Measurements from ENCODE around the gene GRID1.

The GRID1 gene

GRCh38 chr10:86366033-86366901, at the start of gene GRID1:
TSS of gene GRID1 (minus strand) at chr10:86366795.
- DNase-seq (ENCODE audit: low read depth), result no peak

DNA sequence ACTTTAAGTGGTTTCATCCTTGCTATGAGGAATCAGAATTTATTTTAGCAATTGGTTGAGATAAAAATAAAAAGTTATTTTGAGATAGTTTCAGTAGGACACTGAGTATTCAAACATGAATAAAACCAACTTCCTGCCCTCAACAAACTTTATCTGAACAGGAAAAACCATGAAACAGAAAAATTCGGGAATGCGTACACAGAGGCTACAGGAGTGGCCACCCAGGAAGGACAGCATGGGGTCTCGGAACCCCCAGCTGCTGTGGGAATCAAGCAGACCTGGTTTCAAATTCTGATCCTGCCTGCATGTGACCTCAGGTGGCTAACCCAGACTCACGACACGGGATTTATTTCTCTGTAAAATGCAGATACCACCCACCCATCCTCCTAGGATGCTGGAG, 49.0 kb upstream of the GRID1 start:
- DNase-seq (ENCODE audit: low read depth), result no peak

DNA sequence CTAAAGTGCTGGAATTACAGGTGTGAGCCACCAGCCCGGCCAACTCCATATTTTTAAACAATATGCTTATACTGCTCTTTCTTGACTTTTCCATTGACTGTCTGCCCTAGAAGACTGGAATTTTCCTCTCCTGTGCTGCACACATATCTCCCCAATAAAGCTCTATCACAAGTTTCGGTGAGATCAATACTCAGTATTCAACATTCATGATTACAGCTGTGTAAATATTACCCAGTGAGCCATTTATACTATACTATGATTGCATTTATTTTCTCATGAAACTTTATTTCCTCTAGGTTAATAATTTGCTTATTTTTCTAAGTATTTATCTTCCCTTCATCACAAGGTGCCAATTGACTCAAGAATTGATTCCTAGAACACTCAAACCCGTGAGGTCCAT, 48.5 kb upstream of the GRID1 start:
- no peak for DNase-seq (ENCODE audit: low read depth)

DNA sequence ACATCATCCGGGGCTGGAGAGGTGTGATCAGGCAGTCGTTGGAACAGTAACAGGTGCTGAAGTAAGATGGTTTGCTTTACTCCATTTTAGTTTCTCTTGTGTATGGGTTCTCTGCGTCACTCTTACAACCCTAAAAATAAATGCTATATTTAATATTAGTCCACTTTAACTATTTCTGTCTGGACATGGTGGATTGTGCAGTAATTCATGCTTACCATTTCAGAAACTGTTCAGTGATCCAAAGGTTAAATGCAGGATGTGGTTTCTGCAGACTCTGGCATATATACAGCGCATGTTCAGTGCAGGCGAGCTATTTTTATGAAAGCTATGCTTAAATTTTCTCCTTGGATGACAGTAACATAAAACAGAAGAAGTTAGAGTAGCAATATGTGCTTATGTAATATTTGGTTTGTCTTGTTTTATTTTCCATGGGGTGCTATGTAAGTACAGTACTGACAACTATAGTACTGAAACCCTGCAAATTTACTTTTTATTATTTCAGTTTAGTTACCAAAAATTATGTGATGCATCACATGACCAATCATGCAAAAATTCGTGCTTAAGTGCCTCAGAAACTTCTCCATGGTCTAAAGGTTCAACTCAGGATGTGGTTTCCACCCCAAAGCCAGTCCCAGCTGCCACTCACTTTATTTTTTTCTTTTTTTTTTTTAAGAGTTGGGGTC, 46.6 kb upstream of the GRID1 start:
- no peak for DNase-seq (ENCODE audit: low read depth)

DNA sequence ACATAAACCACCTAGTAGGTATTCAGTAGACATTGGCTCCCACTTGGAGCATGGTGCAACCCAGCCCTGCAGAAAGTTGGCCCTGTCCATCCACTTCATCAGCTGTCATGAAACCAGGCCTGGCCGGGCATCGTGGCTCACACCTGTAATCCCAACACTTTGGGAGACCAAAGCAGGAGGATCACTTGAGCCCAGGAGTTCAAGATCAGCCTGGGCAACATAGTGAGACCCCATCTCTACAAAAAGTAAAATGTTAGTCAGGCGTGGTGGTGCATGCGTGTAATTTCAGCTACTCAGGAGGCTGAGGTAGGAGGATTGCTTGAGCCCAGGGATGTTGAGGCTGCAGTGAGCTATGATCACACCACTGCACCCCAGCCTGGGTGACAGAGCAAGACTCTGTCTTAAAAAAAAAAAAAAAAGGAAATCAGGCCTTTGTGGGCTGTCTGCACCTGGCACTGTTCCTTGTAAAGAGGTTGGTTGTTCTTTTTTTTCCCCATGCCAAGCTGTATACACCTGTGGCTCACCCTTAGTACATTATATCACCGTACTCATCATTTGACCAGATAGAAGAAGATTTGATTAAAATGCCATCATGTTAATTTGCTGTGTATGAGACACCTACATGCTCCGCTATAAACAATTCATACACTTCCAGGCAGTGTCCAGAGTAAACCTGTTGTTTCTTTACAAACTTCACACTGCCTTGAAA, 45.4 kb upstream of the GRID1 start:
- no peak for DNase-seq (ENCODE audit: low read depth)

GRCh38 chr10:86411281-86411841, 44.8 kb upstream of the GRID1 start:
- DNase-seq (ENCODE audit: low read depth), result no peak

DNA sequence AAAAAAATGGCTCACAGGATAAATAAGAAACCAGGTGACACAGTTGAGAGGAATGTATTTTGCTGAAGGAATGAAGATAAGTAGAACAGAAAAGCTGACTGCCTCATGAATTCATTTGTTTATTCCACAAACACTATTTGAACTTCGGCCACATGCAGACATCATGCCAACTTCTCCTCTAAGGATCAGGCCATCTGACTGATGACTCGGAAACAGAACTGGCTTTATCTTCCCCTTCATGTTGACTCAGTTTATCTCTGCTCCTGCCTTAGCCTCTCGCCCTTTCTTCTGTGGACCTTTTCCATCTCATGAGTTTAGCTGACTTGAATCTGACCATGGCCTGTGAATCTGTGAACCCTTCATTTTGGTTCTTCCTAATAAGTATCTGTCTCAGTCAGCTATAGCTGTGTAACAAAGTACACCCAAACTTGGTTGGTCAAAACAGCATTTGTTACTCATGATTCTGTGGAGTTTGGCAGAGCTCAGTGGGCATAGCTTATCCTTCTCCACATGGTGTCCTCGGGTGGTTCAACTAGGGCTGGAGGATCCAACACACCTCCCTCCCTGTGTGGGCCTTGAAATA, 44.0 kb upstream of the GRID1 start:
- no peak for DNase-seq (ENCODE audit: low read depth)

DNA sequence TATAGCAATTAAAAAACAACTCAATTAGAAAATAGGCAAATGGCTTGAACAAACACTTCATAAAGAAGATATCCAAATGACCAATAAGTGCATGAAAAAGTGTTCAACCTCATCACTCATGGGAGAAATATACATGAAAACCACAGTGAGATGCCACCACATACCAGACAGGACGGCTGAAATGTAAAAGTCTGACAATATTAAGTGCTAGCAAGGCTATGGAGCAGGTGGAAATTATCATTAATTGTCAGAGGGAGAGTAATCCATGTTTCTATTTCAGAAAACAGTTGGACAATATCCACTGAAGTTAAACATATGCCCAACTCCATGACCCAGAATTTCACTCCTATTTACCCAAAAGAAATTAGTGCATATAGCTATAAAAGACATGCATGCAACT, 42.6 kb upstream of the GRID1 start:
- DNase-seq (ENCODE audit: low read depth), result no peak

- no peak for DNase-seq (ENCODE audit: low read depth)
These were observed 36.7 kb upstream of the GRID1 start for GRCh38 chr10:86403183-86403797.

GRCh38 chr10:86402283-86402941, 35.8 kb upstream of the GRID1 start:
- no peak for DNase-seq (ENCODE audit: low read depth)

DNA sequence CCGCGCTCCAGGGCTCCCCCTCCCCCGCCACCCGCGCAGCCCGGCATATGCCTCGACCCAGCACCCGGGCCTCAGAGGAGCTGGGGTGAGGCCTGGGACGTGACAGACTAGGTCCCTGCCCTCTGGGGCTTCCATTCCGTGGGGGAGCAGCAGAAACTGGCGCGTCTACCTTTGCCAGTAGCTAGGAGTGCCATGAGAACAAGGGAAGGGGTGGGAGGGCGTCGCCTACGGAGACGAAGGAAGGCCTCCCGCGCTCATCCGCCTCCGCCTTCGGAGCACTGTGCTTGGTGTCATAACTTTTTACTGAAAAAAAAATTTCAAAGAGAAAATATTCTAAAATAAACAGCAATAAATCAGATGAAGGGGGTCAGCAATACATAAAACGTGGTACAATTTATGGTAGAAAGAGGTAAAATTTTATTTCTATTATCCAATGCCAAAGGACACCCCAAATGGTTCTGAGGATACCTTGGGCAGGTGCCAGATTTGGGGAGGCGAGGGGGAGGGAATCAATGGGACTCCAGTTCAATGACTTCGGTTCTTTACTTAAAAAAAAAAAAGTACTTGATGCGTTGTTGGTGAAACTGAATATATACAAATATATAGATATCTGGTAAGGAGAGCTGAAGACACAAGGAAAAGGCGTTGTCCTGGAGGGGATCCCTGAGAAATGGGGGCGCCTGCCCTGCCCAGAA, 35.1 kb upstream of the GRID1 start:
- no peak for DNase-seq (ENCODE audit: low read depth)

- no peak for DNase-seq (ENCODE audit: low read depth)
These were observed 34.4 kb upstream of the GRID1 start for GRCh38 chr10:86400705-86401587.

DNA sequence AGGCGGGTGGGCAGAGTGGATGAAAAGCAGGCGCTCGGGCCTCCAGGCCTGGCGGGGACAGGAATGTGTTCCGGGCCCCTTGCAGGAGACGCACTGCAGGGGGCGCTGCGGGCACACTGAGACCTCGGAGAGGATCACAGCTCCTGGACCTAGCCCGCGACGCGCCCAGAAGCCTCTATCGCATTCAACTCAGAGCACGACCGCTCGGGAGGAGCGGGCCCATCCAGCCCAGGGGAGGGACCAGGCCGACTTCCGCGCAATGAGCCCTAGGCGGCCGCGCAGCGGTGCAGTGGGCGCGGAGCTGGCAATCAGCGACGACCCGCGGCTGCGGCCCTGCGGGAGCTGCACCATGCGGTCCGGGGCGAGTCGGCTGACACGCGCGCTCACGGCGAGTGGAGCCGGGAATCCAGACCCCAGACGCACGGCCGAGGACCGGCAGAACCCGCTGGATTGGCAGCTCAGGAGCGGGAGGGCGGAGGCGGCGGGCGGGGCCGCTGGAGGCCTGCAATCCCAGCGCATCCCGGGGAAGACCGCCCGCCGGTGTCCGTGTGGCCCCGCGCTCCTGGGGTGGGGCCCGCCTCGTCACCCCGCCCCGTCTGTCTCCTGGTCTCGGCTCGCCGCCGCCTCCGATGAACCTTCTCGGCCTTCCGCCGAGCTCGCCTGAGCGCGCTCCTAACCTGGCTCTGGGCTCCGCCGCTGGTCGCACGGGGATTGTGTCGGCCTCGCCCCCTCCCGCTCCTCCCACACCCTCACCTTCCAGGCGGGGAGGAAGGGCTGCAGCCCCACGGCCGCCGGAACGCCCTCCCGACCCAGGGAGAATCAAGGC, 33.5 kb upstream of the GRID1 start:
- peak; percentile 85 for DNase-seq (ENCODE audit: low read depth)

DNA sequence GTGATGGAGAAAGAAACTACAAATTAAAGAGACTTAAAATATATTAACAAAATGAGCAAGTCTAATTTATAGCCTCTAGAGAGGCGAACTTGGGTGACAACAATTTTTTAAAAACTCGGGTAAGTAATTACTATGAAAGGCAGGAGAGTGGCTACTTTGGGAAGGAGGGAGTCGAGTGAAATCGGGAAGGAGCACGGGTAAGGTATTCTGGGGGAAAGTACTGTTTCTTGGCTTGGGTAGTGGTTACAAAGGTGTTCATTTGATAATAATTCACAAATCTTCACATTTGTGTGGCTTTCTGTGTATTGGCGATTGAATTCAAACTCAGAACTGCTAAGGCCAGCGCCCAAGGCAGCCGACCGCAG, 32.9 kb upstream of the GRID1 start:
- no peak for DNase-seq (ENCODE audit: low read depth)

DNA sequence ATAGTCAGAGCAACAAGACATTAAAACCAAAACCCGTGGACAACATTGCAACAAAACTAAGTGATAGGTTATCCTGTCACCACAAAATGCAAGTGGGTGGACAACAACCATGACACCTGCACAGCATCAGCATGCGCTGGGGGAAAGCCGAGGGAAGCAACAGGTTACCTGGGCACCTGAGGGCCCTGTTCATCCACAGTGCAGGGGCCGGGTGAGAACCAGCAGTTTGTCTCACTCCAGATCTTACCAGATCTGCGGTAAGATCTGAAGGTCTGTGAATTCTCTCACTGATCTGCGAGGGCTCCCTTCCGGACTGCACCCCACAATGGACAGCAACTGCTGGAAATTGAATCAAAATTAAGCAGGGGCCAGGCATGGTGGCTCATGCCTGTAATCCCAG, 30.5 kb upstream of the GRID1 start:
- DNase-seq (ENCODE audit: low read depth), result no peak

GRCh38 chr10:86393862-86394455, 27.4 kb upstream of the GRID1 start:
- no peak for DNase-seq (ENCODE audit: low read depth)

GRCh38 chr10:86393362-86393761, 26.8 kb upstream of the GRID1 start:
- no peak for DNase-seq (ENCODE audit: low read depth)

DNA sequence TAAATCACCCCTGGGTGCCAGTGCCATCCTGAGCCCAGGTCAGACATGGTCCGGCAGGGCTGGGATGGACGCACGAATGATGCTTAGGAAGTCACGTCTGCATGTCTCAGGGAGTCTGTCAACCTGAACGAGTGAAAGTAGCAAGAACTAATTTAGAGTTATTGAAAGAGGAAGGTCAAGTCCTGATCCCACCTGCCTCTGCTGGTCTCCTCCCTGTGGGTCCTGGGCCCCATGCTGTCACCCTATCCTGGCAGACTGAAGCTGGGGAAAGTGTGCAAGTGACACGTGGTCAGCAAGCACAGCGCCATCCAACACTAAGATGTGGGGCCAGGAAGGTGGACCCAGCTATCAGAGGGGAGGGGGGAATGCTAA, 26.1 kb upstream of the GRID1 start:
- no peak for DNase-seq (ENCODE audit: low read depth)
